ENCODE data around the gene ALX3.

GRCh38 chr1:110118636-110119396 is 48.3 kb upstream of the ALX3 start:
- no peak for TF ChIP-seq POLR2AphosphoS5 (IDR thresholded peaks at IDR 0.05)
- no peak for TF ChIP-seq POLR2A (IDR thresholded peaks at IDR 0.05)
